Breast epithelium (tissue), 4 donors: ENCODE measurements around the gene TM7SF2. TPM values are rescaled to one million over a fixed set of nuclear protein-coding genes. Genes with fewer than 3 reads are reported as not detected.

Experiments used
- DNase-seq, 2 donors: peaks; one replicate each; pipeline ENCODE4 v3.0.0-alpha.2; 2019; ENCODE audit warnings: low spot score in 2 of 2
- H3K27ac ChIP-seq, 2 donors: fragments of 200-600 bp; sonication (generic) in 1 of 2; one replicate each; pipeline ENCODE4 v1.5.1; 2016 to 2019; ENCODE audit warnings: mild to moderate bottlenecking in 1 of 2
- H3K27me3 ChIP-seq, 2 donors: fragments of 200-600 bp; sonication (generic) in 1 of 2; one replicate each; pipeline versions ENCODE4 v1.5.1 to v1.6.0; 2017 to 2019; ENCODE audit warnings: control low read depth in 1 of 2, mild to moderate bottlenecking in 1 of 2
- H3K36me3 ChIP-seq: fragments of 200-600 bp; one replicate; pipeline ENCODE4 v1.5.1; 2019
- H3K4me1 ChIP-seq, 2 donors: fragments of 200-600 bp; sonication (generic); one replicate each; pipeline ENCODE4 v1.5.1; 2016 to 2019; ENCODE audit warnings: control low read depth in 1 of 2
- H3K4me3 ChIP-seq, 3 donors: fragments of 200-600 bp; sonication (generic); 1 replicate in 2 of 3; 2 replicates in 1 of 3; pipeline ENCODE4 v1.5.1; 2016 to 2019; ENCODE audit warnings: mild to moderate bottlenecking in 3 of 3, moderate library complexity in 2 of 3
- H3K9me3 ChIP-seq, 2 donors: fragments of 200-600 bp; sonication (generic) in 1 of 2; one replicate each; pipeline ENCODE4 v1.5.1; 2016 to 2019; ENCODE audit warnings: control low read depth in 1 of 2
- POLR2A ChIP-seq: fragments of 450-650 bp; IDR thresholded peaks from one replicate; pipeline ENCODE4 v1.6.1; 2016; ENCODE audit warnings: antibody characterized with exemption, mild to moderate bottlenecking, moderate library complexity
- POLR2AphosphoS5 ChIP-seq, 3 donors: sonication (generic); formaldehyde crosslinking; IDR thresholded peaks; one replicate each; pipeline ENCODE4 v1.6.1; 2017; ENCODE audit warnings: antibody characterized with exemption in 3 of 3
- intact Hi-C: fragments of 100-400 bp; cut with DNase I; formaldehyde crosslinking; loops from one replicate; pipeline ENCODE4 v1.15.1; 2023; ENCODE audit warnings: low total_unique reads
- total RNA-seq, 3 donors: library from RNA; depleted of rRNA; stranded (reverse); fragments of >200 nt; gene quantifications; one replicate each; pipeline ENCODE4 v1.1.0, GENCODE V29; 2016
- TF ChIP-seq, protein P1 (sequence below), 3 donors: fragments of 450-650 bp; IDR thresholded peaks; one replicate each; pipeline ENCODE4 v1.5.1; 2016 to 2017; ENCODE audit warnings: antibody characterized with exemption in 3 of 3, mild to moderate bottlenecking in 3 of 3, moderate library complexity in 3 of 3

Gene TM7SF2
- total RNA-seq, 3 donors from 2014 or later = 38.8 to 189 (median 44.2) TPM

DNA sequence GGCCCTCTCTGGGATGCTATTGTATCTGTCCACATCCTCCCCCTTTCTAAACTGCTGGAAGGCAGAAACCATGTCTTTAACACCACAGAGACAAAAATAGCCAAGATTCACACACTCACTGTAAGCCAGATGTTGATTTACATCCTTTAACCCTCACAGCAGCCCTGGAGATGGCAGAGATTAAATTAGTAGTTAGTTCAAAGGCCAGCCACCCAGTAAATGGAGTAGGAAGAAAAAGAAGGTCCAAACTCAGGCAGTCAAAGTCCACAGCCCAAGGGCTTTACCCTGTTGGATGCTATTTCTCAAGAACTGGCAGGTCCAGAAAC, 8.0 kb downstream of the TM7SF2 start:
- no peak overlapping the region for H3K4me3 ChIP-seq
- no peaks in the 10 kb centered on the region for H3K9me3 ChIP-seq
- no peaks in the 10 kb centered on the region for H3K36me3 ChIP-seq
- H3K4me1 ChIP-seq = peaks cover 5 to 15% of the 10 kb centered on the region in 2 donors
- no peak for DNase-seq
- intact Hi-C loops = no loop called here
- H3K27ac ChIP-seq = peak overlapping the region in 1 of 2 donors; percentile 99
- no peaks in the 10 kb centered on the region for H3K27me3 ChIP-seq
- TF ChIP-seq, protein P1, sequence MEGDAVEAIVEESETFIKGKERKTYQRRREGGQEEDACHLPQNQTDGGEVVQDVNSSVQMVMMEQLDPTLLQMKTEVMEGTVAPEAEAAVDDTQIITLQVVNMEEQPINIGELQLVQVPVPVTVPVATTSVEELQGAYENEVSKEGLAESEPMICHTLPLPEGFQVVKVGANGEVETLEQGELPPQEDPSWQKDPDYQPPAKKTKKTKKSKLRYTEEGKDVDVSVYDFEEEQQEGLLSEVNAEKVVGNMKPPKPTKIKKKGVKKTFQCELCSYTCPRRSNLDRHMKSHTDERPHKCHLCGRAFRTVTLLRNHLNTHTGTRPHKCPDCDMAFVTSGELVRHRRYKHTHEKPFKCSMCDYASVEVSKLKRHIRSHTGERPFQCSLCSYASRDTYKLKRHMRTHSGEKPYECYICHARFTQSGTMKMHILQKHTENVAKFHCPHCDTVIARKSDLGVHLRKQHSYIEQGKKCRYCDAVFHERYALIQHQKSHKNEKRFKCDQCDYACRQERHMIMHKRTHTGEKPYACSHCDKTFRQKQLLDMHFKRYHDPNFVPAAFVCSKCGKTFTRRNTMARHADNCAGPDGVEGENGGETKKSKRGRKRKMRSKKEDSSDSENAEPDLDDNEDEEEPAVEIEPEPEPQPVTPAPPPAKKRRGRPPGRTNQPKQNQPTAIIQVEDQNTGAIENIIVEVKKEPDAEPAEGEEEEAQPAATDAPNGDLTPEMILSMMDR (IDR thresholded peaks at IDR 0.05) = no peak
- TF ChIP-seq POLR2AphosphoS5 (IDR thresholded peaks at IDR 0.05) (no peak), POLR2A (no peak)

DNA sequence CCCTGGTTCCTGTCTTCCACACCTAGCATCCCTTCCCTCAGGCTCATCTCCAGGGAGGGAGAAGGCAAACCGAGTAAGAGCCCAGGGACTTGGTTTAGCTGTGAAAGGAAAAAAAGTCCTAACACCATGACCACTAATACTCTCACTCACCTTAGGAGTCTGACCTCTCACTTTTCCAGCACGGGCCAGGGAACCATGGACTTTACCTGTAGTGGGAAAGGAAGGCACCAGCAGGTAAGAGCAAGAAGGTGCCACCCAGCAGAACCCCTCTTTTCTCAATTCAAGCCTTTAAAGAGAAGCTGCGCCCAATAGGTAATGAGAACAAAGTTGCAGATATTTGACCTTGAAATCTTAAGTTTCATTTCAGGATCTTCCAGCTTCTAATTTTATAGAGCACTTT, 9.2 kb downstream of the TM7SF2 start:
- peaks cover 5 to 15% of the 10 kb centered on the region in 2 donors for H3K4me1 ChIP-seq

DNA sequence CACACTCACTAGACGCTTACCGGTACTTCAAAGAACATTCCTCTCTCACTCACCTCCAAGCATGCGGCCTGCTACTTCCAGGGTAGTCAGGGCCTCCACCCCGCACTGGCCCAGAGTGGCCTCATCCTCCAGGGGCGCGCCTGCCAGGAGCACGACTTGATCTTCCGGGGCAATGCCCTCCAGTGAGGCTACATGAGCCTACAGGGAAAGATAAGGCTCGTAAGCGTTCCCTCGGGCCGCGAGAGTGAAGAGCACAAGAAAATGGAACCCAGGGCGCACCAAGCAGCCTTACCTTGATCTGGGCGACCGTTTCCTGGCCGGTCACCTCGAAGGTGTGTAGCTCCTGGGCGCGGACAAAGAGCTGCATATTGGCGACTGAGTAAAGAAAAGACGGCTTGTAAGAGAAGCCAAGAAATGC, 9.8 kb downstream of the TM7SF2 start:
- H3K27ac ChIP-seq = peak overlapping the region; percentile 94 to 99
- peaks cover 10% of the 10 kb centered on the region for H3K36me3 ChIP-seq
- H3K4me3 ChIP-seq = peak overlapping the region; percentile 84 to 88 (median 87)
- no peaks in the 10 kb centered on the region for H3K9me3 ChIP-seq
- peaks cover 5 to 10% of the 10 kb centered on the region in 2 donors for H3K4me1 ChIP-seq
- TF ChIP-seq POLR2AphosphoS5 (IDR thresholded peaks at IDR 0.05) (no peak), POLR2A (no peak)
- TF ChIP-seq, protein P1 (IDR thresholded peaks at IDR 0.05) = no peak
- intact Hi-C loops = loop anchor here (10.0 kb wide), 1 partner anchor 63 kb away; the partner anchor contains the start of gene CAPN1
- DNase-seq = no peak
- H3K27me3 ChIP-seq = no peaks in the 10 kb centered on the region

More for the DNA sequence above, 9.2 kb downstream of the TM7SF2 start:
- intact Hi-C loops = loop anchor here (10.0 kb wide), 1 partner anchor 64 kb away; the partner anchor contains the start of gene CAPN1
- Histone ChIP-seq H3K27ac (peak overlapping the region; percentile 94 to 99), H3K36me3 (peaks cover 4% of the 10 kb centered on the region), H3K4me3 (peak overlapping the region in 2 of 3 donors; percentile 84 to 87), H3K27me3 (no peaks in the 10 kb centered on the region), H3K9me3 (no peaks in the 10 kb centered on the region)
- DNase-seq = no peak
- TF ChIP-seq POLR2A = no peak
- TF ChIP-seq, protein P1 (IDR thresholded peaks at IDR 0.05) = no peak
- no peak for TF ChIP-seq POLR2AphosphoS5 (IDR thresholded peaks at IDR 0.05)

DNA sequence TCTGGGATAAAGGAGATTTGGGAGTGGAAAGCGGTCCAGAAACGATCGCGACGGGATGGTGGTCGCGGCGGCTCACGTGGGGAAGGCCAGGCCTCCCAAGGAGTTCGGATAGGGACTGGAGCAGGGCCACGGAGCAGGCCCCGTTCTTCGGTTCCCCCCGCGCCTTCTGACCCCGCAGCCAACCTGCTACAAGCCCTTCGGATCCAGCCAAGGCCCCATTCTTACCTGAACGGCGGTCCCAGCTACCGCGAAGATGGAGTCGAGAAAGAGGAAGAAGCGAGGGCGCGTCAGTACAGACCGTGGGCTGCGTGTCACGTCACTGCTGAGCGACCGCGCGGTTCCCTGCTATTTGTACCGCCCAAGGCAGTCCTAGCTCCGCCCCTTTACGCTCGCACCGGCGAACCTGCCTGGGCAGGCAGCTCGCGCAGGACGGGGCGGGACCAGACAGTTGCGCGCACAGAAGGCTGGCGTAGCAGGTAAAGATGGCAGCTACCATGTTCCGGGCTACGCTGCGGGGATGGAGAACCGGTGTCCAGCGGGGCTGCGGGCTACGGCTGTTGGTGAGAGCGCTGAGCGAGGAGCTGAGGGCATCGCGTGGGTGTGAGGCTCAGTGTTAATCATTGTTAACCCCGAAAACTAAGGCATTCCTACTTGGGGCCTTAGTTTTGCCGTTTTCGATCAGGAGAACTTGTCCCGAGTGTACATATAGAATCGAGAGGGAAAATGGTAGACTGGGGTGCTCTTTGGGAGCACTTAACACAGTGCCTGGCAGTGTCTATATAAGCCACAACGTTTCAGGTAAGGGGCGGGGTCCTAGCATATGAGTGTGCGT, 10.4 kb downstream of the TM7SF2 start, which contains the start of the genes FAU and MRPL49:
FAU (minus strand) TSS at position 270 of the 832 bp plus-strand sequence. CDS start 321 bp downstream, outside the sequence.
MRPL49 (plus strand) TSS at position 457 of the 832 bp plus-strand sequence; CDS start at position 483, 26 bp downstream.
- peak; percentile 99 for DNase-seq
- Histone ChIP-seq H3K4me3 (peak within 1 kb of the TSS; percentile 84 to 88 (median 87)), H3K36me3 (peaks cover 14% of the 10 kb centered on the region), H3K27me3 (no peaks in the 10 kb centered on the region), H3K27ac (peak within 1 kb of the TSS; percentile 94 to 99), H3K4me1 (peaks cover 5 to 7% of the 10 kb centered on the region in 2 donors), H3K9me3 (no peaks in the 10 kb centered on the region)
- TF ChIP-seq POLR2AphosphoS5 (IDR thresholded peaks at IDR 0.05) (peak; percentile 93 to 97 (median 96)), POLR2A (peak; percentile 80)
- TF ChIP-seq, protein P1 (IDR thresholded peaks at IDR 0.05) = no peak
- intact Hi-C loops = loop anchor here (10.0 kb wide), 1 partner anchor 63 kb away; the partner anchor contains the start of gene CAPN1
